ENCODE measurements around the gene KCTD16. TPM values are rescaled to one million over a fixed set of nuclear protein-coding genes. Genes with fewer than 3 reads are reported as not detected.

Gene KCTD16
- total RNA-seq, 1 donor from 2014 or later = 0.44 TPM

GRCh38 chr5:144289277-144289676 lies 118.6 kb downstream of the KCTD16 start:
- H3K9me3 Mint-ChIP-seq (ENCODE audit: unreplicated experiment) = no peaks in the 10 kb centered on the region
- TF ChIP-seq CTCF (IDR thresholded peaks at IDR 0.05; ENCODE audit: unreplicated experiment) = no peak
- H3K4me3 Mint-ChIP-seq (ENCODE audit: unreplicated experiment) = no peak overlapping the region
- DNase-seq (ENCODE audit: low spot score) = no peak
- peaks cover 3% of the 10 kb centered on the region for H3K4me1 Mint-ChIP-seq (ENCODE audit: unreplicated experiment)
- H3K27ac Mint-ChIP-seq (ENCODE audit: unreplicated experiment) = no peak overlapping the region
- no peaks in the 10 kb centered on the region for H3K36me3 Mint-ChIP-seq (ENCODE audit: low read depth, unreplicated experiment)
- H3K27me3 Mint-ChIP-seq (ENCODE audit: unreplicated experiment) = peaks cover 2% of the 10 kb centered on the region

- Mint-ChIP-seq H3K36me3 (ENCODE audit: low read depth, unreplicated experiment) (no peaks in the 10 kb centered on the region), H3K27me3 (ENCODE audit: unreplicated experiment) (no peaks in the 10 kb centered on the region), H3K4me3 (ENCODE audit: unreplicated experiment) (no peak overlapping the region), H3K9me3 (ENCODE audit: unreplicated experiment) (no peaks in the 10 kb centered on the region), H3K4me1 (ENCODE audit: unreplicated experiment) (no peaks in the 10 kb centered on the region), H3K27ac (ENCODE audit: unreplicated experiment) (no peak overlapping the region)
- no peak for TF ChIP-seq CTCF (IDR thresholded peaks at IDR 0.05; ENCODE audit: unreplicated experiment)
- DNase-seq (ENCODE audit: low spot score) = no peak
Measured at GRCh38 chr5:144292029-144292428, 121.4 kb downstream of the KCTD16 start.

DNA sequence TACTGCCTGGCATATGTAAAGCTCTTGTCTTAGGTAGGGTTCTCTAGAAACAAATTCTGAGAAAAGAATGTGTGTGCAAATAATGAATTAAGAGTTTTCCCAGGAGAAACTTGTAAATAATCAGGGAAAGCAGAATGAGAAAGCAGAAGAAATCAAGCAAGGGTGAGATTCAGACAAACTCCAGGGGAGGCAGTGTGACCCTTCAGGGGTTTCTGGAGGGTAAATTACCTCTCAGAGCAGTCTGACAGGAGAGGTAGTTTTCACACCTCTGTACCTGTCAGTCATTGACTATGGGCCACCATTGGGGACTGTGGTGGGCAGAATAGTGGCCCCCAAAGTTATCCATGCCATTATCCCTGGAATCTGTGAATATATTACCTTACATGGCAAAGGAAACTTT lies 124.6 kb downstream of the KCTD16 start:
- Mint-ChIP-seq H3K4me1 (ENCODE audit: unreplicated experiment) (no peaks in the 10 kb centered on the region), H3K27me3 (ENCODE audit: unreplicated experiment) (no peaks in the 10 kb centered on the region), H3K9me3 (ENCODE audit: unreplicated experiment) (no peaks in the 10 kb centered on the region), H3K36me3 (ENCODE audit: low read depth, unreplicated experiment) (no peaks in the 10 kb centered on the region), H3K27ac (ENCODE audit: unreplicated experiment) (no peak overlapping the region), H3K4me3 (ENCODE audit: unreplicated experiment) (no peak overlapping the region)
- TF ChIP-seq CTCF (IDR thresholded peaks at IDR 0.05; ENCODE audit: unreplicated experiment) = no peak
- DNase-seq (ENCODE audit: low spot score) = no peak

DNA sequence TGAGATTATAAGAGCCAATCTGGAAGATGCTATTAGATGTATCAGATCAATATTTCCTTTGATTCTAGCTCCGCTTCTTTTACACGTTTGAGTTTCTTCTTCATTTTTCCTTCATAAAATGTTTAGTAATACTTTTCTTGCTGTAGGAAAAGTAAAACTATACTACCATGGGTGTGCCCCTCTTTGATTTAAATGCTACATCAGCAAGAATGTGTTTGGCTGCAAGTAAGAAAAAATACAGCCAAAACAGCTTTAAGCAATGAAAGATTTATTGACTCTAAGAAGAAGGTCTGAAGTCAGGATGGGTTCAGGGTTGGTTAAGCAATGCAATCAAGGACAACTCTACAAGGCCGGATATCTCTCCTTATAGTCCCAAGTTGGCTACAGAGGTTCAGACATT lies 126.4 kb downstream of the KCTD16 start:
- no peak overlapping the region for H3K4me3 Mint-ChIP-seq (ENCODE audit: unreplicated experiment)
- DNase-seq (ENCODE audit: low spot score) = no peak
- H3K9me3 Mint-ChIP-seq (ENCODE audit: unreplicated experiment) = no peaks in the 10 kb centered on the region

DNA sequence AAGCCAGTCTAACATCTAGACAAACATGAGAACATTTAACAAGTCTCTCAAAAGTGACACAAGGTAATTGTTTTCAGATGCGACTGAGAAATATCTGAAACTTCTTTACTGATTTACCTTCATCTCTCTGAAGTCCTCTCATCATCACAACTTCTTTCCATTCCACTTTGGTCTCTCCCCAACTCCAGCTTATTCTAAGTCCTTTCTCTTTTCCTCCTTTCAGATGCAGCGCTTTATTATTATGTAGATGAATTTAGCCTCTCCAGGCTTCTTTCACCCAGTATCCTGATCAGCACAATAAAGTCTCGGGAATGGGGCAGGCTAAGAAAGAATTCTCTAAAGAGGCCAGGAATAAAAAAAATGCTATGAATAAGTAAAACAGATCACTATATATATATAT lies 128.0 kb downstream of the KCTD16 start:
- DNase-seq (ENCODE audit: low spot score) = no peak
- peaks cover 2% of the 10 kb centered on the region for H3K27me3 Mint-ChIP-seq (ENCODE audit: unreplicated experiment)
- no peak overlapping the region for H3K4me3 Mint-ChIP-seq (ENCODE audit: unreplicated experiment)
- no peaks in the 10 kb centered on the region for H3K36me3 Mint-ChIP-seq (ENCODE audit: low read depth, unreplicated experiment)
- no peaks in the 10 kb centered on the region for H3K4me1 Mint-ChIP-seq (ENCODE audit: unreplicated experiment)
- H3K9me3 Mint-ChIP-seq (ENCODE audit: unreplicated experiment) = no peaks in the 10 kb centered on the region
- no peak for TF ChIP-seq CTCF (IDR thresholded peaks at IDR 0.05; ENCODE audit: unreplicated experiment)
- no peak overlapping the region for H3K27ac Mint-ChIP-seq (ENCODE audit: unreplicated experiment)

More for the DNA sequence above, 126.4 kb downstream of the KCTD16 start:
- TF ChIP-seq CTCF (IDR thresholded peaks at IDR 0.05; ENCODE audit: unreplicated experiment) = no peak
- Mint-ChIP-seq H3K27ac (ENCODE audit: unreplicated experiment) (no peak overlapping the region), H3K4me1 (ENCODE audit: unreplicated experiment) (no peaks in the 10 kb centered on the region), H3K36me3 (ENCODE audit: low read depth, unreplicated experiment) (no peaks in the 10 kb centered on the region), H3K27me3 (ENCODE audit: unreplicated experiment) (no peaks in the 10 kb centered on the region)

All from endothelial cell (in vitro differentiated cells).